ENCODE measurements around the gene CCDC186. TPM values are rescaled to one million over a fixed set of nuclear protein-coding genes. Genes with fewer than 3 reads are reported as not detected.

The CCDC186 gene
- total RNA-seq (2022; extraction: Qiagen RNA extraction; ENCODE audit: low read depth): 3.2 to 7.3 TPM (median 6.1 TPM) in 5 replicates

DNA sequence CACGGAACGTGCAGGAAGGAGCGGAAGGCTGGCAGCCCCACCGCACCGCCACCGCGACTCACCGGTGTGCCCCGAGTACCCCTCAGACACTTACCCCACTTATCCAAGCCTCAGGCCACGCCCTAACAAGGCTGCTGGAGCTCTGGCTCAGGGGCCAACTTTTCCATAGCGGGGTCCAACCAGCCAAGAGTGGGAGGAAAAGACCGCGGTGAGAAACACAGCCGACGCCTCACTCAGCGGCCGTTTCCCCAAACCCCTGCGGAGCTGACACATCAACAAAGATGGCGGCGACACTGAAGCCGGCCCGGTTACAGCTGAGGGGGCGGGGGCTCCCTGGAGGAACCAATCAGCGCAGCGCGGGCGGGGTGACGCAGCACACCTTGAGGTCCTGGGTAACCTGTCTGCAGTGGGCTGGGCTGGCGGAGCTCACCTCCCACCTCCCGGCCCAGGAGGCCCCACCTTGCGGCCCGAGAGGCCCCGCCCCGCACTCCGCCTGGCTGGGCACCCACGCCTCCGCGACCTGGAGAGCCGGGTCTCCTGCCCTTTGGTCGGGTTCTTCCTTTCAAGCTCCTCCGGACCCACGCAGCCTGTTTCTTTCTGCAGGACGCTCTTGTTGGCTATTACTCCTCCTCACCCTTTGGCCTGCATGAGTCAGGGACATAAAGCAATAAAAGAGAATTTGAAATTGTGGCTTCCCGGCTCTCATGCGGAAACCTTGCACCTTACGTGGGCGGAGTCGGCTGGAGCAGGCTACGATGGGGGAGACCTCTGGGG is at the start of gene CCDC186:
TSS of gene CCDC186 (minus strand) at position 283 of the 774 bp plus-strand sequence. CDS start 10,935 bp downstream, outside the sequence.

DNA sequence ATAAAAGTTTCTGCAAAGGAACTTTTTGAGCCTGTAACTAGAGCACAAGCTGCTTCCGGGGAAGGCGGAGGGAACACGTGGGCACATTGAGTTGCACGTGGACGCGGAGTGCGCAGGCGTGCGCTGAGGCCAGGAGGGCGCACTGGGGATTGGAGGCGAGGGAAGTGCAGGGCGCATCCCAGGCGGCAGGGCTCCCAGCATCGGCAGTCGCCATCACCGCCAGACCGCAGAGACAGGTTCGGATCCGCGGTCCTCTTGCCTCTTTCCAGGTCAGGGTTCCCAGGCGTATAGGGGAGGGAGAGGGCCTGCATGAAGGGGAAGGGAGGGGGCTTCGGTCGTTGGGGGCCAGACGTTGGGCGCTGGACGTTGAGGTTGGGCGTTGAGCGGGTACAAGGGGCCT is 5.1 kb upstream of the CCDC186 start, which contains the start of gene TDRD1:
TSS of gene TDRD1 (plus strand) at position 206 of the 400 bp plus-strand sequence. CDS start 8,479 bp downstream, outside the sequence.

Other genes starting within 250 kb of the CCDC186 start
- 0.70 to 1.4 TPM (median 1.2 TPM) in 5 replicates for gene ADRB1, start 130.3 kb downstream of the CCDC186 start, total RNA-seq (2022; extraction: Qiagen RNA extraction; ENCODE audit: low read depth)
- not detected in 5 replicates for gene TDRD1, start 5.2 kb upstream of the CCDC186 start, total RNA-seq (2022; extraction: Qiagen RNA extraction; ENCODE audit: low read depth)
- gene VWA2, start 65.1 kb upstream of the CCDC186 start, total RNA-seq (2022; extraction: Qiagen RNA extraction; ENCODE audit: low read depth): not detected in 5 replicates
- gene AFAP1L2, start 230.3 kb upstream of the CCDC186 start, total RNA-seq (2022; extraction: Qiagen RNA extraction; ENCODE audit: low read depth): 21.1 to 27.8 TPM (median 23.9 TPM) in 5 replicates

Measured in A549 treated with ZK216348 at 1 μM for 4 hours (cell line).